ENCODE results near the gene HSPA4L. TPM values are rescaled to one million over a fixed set of nuclear protein-coding genes. Genes with fewer than 3 reads are reported as not detected.

The HSPA4L gene
- total RNA-seq (2022; extraction: Qiagen RNA extraction) = 5.6 to 8.4 TPM (median 6.4 TPM) in 5 replicates

DNA sequence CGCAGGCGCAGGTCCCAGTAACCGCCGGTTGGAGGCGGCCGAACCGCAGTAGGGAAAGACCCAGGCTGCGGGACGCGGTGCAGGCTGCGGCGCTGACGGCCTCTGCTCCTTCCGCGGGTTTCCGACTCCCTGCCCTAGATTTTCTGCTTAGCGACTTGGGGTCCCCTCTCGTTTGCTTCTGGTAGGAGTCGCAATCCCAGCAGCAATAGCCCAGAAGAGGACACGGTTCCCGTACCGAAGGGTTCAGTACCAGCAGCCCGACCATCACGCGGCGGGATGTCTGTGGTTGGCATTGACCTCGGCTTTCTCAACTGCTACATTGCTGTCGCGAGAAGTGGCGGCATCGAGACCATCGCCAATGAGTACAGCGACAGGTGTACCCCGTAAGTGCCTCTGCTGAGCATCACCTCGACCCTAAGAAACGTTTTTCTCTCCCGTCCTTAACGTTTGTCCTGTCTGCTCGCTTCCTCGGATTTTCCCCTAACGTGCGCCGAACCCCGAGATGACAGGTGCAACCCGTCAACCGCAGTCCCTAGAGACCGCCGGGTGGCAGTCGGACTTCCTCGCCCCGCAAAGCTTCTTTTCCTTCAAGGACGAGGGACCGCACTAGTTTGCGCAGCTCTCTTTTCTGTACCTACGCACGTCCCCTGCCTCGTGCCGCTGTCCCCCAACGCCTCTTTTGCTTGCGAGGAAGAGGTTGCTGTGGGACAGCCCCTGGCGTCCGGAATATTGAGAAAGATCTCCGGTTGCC, at the start of gene HSPA4L:
Gene HSPA4L (plus strand): TSS at position 48 of the 751 bp plus-strand sequence. CDS start 229 bp downstream, at position 277.

DNA sequence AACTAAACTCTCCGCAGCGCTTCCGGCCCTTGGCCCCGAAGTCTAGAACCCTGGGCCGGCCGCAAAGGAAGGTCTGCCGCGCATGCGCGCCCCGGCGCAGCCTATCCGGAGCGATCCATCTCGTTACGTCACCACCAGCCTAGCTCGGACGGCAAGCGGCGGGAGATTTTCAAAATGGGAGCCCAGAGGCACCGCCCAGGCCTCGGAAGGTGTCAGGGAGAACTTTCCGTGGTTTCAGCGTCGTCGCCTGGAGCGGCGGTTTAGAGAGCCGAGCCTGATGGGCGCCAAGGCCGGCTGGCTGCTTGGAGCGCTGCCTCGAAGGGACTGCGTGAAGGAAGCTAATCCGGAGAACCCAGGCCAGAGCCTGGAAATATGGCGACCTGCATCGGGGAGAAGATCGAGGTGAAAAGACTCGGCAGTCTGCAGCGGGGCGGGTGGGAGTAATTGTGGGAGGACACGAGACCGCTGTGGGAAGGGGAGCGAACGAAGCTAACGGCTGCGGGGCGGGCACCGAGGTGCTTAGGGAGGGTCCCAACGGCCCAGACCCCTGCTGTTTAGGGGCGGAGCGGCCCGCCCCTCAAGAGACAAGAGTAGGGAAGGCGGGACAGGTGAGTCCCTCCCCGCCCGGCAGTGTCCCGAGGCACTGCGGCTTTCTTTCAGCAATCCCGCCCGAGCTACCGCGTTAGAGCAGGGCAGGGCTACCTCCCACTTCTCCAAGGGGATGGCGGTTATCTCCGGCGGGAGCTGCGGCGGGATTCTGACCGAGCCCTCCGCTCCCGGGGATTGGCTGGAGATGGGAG, 98.8 kb downstream of the HSPA4L start, which contains the start of gene PLK4:
Gene PLK4 (plus strand): TSS at position 131 of the 800 bp plus-strand sequence. CDS start 242 bp downstream, at position 373.

Other genes starting within 250 kb of the HSPA4L start
- gene INTU, start 149.4 kb upstream of the HSPA4L start, total RNA-seq (2022; extraction: Qiagen RNA extraction) = 0.88 to 1.2 TPM (median 1.00 TPM) in 5 replicates
- not detected in 5 replicates for gene SLC25A31, start 51.9 kb upstream of the HSPA4L start, total RNA-seq (2022; extraction: Qiagen RNA extraction)
- 12.1 to 18.4 TPM (median 13.2 TPM) in 5 replicates for gene PLK4, start 98.6 kb downstream of the HSPA4L start, total RNA-seq (2022; extraction: Qiagen RNA extraction)
- gene MFSD8, start 182.9 kb downstream of the HSPA4L start, total RNA-seq (2022; extraction: Qiagen RNA extraction) = 11.6 to 13.2 TPM (median 13.0 TPM) in 5 replicates
- gene ABHD18, start 183.1 kb downstream of the HSPA4L start, total RNA-seq (2022; extraction: Qiagen RNA extraction) = 3.0 to 4.1 TPM (median 3.1 TPM) in 5 replicates